ENCODE results near the gene SCYGR6. TPM values are rescaled to one million over a fixed set of nuclear protein-coding genes. Genes with fewer than 3 reads are reported as not detected.

SCYGR6 gene
- total and polyA plus RNA-seq, 4 donors: not detected

- WGBS: 69% methylated on average over 5 of the region's 5 CpGs
- no peak overlapping the region for H3K27ac ChIP-seq (ENCODE audit: low read depth in 1 of 2, low read length in 2 of 2)
- no peak for TF ChIP-seq JUND (IDR thresholded peaks at IDR 0.05)
- TF ChIP-seq MAX (IDR thresholded peaks at IDR 0.05): no peak
- no peak for TF ChIP-seq FOXA1 (IDR thresholded peaks at IDR 0.05)
- no peak for TF ChIP-seq YY1 (IDR thresholded peaks at IDR 0.05)
- TF ChIP-seq RAD21 (IDR thresholded peaks at IDR 0.05): no peak
- no peak for TF ChIP-seq SP1 (IDR thresholded peaks at IDR 0.05)
- TF ChIP-seq, protein P1, sequence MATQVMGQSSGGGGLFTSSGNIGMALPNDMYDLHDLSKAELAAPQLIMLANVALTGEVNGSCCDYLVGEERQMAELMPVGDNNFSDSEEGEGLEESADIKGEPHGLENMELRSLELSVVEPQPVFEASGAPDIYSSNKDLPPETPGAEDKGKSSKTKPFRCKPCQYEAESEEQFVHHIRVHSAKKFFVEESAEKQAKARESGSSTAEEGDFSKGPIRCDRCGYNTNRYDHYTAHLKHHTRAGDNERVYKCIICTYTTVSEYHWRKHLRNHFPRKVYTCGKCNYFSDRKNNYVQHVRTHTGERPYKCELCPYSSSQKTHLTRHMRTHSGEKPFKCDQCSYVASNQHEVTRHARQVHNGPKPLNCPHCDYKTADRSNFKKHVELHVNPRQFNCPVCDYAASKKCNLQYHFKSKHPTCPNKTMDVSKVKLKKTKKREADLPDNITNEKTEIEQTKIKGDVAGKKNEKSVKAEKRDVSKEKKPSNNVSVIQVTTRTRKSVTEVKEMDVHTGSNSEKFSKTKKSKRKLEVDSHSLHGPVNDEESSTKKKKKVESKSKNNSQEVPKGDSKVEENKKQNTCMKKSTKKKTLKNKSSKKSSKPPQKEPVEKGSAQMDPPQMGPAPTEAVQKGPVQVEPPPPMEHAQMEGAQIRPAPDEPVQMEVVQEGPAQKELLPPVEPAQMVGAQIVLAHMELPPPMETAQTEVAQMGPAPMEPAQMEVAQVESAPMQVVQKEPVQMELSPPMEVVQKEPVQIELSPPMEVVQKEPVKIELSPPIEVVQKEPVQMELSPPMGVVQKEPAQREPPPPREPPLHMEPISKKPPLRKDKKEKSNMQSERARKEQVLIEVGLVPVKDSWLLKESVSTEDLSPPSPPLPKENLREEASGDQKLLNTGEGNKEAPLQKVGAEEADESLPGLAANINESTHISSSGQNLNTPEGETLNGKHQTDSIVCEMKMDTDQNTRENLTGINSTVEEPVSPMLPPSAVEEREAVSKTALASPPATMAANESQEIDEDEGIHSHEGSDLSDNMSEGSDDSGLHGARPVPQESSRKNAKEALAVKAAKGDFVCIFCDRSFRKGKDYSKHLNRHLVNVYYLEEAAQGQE (IDR thresholded peaks at IDR 0.05): no peak
- TF ChIP-seq EGR1 (IDR thresholded peaks at IDR 0.05; ENCODE audit: low read depth in 2 of 2): no peak
- TF ChIP-seq, protein P2, sequence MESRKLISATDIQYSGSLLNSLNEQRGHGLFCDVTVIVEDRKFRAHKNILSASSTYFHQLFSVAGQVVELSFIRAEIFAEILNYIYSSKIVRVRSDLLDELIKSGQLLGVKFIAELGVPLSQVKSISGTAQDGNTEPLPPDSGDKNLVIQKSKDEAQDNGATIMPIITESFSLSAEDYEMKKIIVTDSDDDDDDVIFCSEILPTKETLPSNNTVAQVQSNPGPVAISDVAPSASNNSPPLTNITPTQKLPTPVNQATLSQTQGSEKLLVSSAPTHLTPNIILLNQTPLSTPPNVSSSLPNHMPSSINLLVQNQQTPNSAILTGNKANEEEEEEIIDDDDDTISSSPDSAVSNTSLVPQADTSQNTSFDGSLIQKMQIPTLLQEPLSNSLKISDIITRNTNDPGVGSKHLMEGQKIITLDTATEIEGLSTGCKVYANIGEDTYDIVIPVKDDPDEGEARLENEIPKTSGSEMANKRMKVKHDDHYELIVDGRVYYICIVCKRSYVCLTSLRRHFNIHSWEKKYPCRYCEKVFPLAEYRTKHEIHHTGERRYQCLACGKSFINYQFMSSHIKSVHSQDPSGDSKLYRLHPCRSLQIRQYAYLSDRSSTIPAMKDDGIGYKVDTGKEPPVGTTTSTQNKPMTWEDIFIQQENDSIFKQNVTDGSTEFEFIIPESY (IDR thresholded peaks at IDR 0.05): no peak
- TF ChIP-seq RXRA (IDR thresholded peaks at IDR 0.05): no peak
- no peak for TF ChIP-seq TAF1 (conservative IDR thresholded peaks at IDR 0.05)
- TF ChIP-seq GABPA (IDR thresholded peaks at IDR 0.05 in 1 of 2, conservative IDR thresholded peaks at IDR 0.05 in 1 of 2): no peak
- TF ChIP-seq, protein P3, sequence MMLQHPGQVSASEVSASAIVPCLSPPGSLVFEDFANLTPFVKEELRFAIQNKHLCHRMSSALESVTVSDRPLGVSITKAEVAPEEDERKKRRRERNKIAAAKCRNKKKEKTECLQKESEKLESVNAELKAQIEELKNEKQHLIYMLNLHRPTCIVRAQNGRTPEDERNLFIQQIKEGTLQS (IDR thresholded peaks at IDR 0.05): no peak
- no peak for TF ChIP-seq HNF4G (IDR thresholded peaks at IDR 0.05)
- TF ChIP-seq HNF4A (conservative IDR thresholded peaks at IDR 0.05): no peak
- no peak for TF ChIP-seq CTCF (IDR thresholded peaks at IDR 0.05; ENCODE audit: low read depth, low read length, missing input control)
- no peak for TF ChIP-seq FOXA2 (IDR thresholded peaks at IDR 0.05)
- TF ChIP-seq NR2F2 (IDR thresholded peaks at IDR 0.05): no peak
- H3K9ac ChIP-seq (ENCODE audit: low read depth in 1 of 2, low read length in 2 of 2): no peak overlapping the region
- no peaks in the 10 kb centered on the region for H3K4me1 ChIP-seq (ENCODE audit: control insufficient read depth in 4 of 4, insufficient read depth in 4 of 4, low read length in 3 of 4)
- no peaks in the 10 kb centered on the region for H3K36me3 ChIP-seq (ENCODE audit: control insufficient read depth in 4 of 4, insufficient read depth in 3 of 4, low read depth in 1 of 4, low read length in 3 of 4)
- no peak overlapping the region for H3K4me3 ChIP-seq (ENCODE audit: low read depth in 1 of 3, low read length in 3 of 3)
- no peaks in the 10 kb centered on the region for H3K9me3 ChIP-seq (ENCODE audit: control insufficient read depth in 4 of 4, low read length in 3 of 4)
- no peaks in the 10 kb centered on the region for H3K27me3 ChIP-seq (ENCODE audit: control insufficient read depth in 4 of 4, insufficient read depth in 4 of 4, low read length in 3 of 4)
- DNase-seq (ENCODE audit: low spot score): no peak
Measured at GRCh38 chr2:227674485-227674884, 50.1 kb downstream of the SCYGR6 start.

Small RNAs within 50 kb of the gene (small RNA-seq; reads per million reads assigned to genes)
- gene RNA5SP121: not detected

Other genes with a start within 250 kb of the SCYGR6 start
- gene SCYGR2, start 125.9 kb downstream of the SCYGR6 start, total RNA-seq: not detected
- gene SCYGR2, start 125.9 kb downstream of the SCYGR6 start, polyA plus RNA-seq: not detected
- not detected for gene SCYGR3, start 109.9 kb downstream of the SCYGR6 start, total RNA-seq
- gene SCYGR3, start 109.9 kb downstream of the SCYGR6 start, polyA plus RNA-seq: not detected
- gene SCYGR4, start 107.3 kb downstream of the SCYGR6 start, total RNA-seq: not detected
- not detected for gene SCYGR4, start 107.3 kb downstream of the SCYGR6 start, polyA plus RNA-seq
- not detected for gene SCYGR5, start 58.0 kb downstream of the SCYGR6 start, total RNA-seq
- gene SCYGR5, start 58.0 kb downstream of the SCYGR6 start, polyA plus RNA-seq: not detected
- gene SLC19A3, start 6.7 kb downstream of the SCYGR6 start, total RNA-seq: 10 to 100 TPM; 12.4 to 12.9 TPM
- gene SLC19A3, start 6.7 kb downstream of the SCYGR6 start, polyA plus RNA-seq: 1 to 10 TPM; 4.2 to 4.5 TPM
- gene SCYGR7, start 3.6 kb upstream of the SCYGR6 start, total RNA-seq: not detected
- not detected for gene SCYGR7, start 3.6 kb upstream of the SCYGR6 start, polyA plus RNA-seq
- gene SCYGR8, start 21.1 kb upstream of the SCYGR6 start, total RNA-seq: not detected
- gene SCYGR8, start 21.1 kb upstream of the SCYGR6 start, polyA plus RNA-seq: not detected
- 1 to 10 TPM; 1.0 to 5.9 TPM for gene CCL20, start 89.1 kb upstream of the SCYGR6 start, total RNA-seq
- 1 to 10 TPM in 1 of 2 donors, under 1 TPM in 1; 0.36 to 1.6 TPM for gene CCL20, start 89.1 kb upstream of the SCYGR6 start, polyA plus RNA-seq
- not detected for gene DAW1, start 146.9 kb upstream of the SCYGR6 start, total RNA-seq
- not detected for gene DAW1, start 146.9 kb upstream of the SCYGR6 start, polyA plus RNA-seq